HG03139 (cell line): ENCODE data around the gene SLC27A3.
A peak's percentile ranks its signal among the peaks of the same experiment; 100 is the strongest.
"Not testable (repeated sequence)": the region's sequence is repeated elsewhere in the genome, so short reads cannot be mapped to it uniquely, and the experiment has no call there.

Experiments
- ATAC-seq: cut with Tn5 transposase; IDR thresholded peaks from one replicate; pipeline ENCODE4 v1.9.1; 2021; ENCODE audit not compliant: unreplicated experiment

The SLC27A3 gene

GRCh38 chr1:153760440-153760839 is 14.8 kb upstream of the SLC27A3 start:
- no peak for ATAC-seq

GRCh38 chr1:153763365-153764225 is 11.6 kb upstream of the SLC27A3 start:
- no peak for ATAC-seq

- no peak for ATAC-seq
Measured at GRCh38 chr1:153764310-153764709, 10.9 kb upstream of the SLC27A3 start.

GRCh38 chr1:153766663-153767062 is 8.5 kb upstream of the SLC27A3 start:
- not testable (repeated sequence) for ATAC-seq

- no peak for ATAC-seq
Measured at GRCh38 chr1:153767519-153767918, 7.7 kb upstream of the SLC27A3 start.

- no peak for ATAC-seq
Measured at GRCh38 chr1:153768316-153769181, 6.7 kb upstream of the SLC27A3 start.

GRCh38 chr1:153769221-153769620 is 6.0 kb upstream of the SLC27A3 start:
- ATAC-seq, result no peak

GRCh38 chr1:153770797-153771196 is 4.4 kb upstream of the SLC27A3 start:
- no peak for ATAC-seq

GRCh38 chr1:153771261-153771660 is 3.9 kb upstream of the SLC27A3 start:
- ATAC-seq, result no peak

GRCh38 chr1:153771841-153772593 is 3.2 kb upstream of the SLC27A3 start:
- ATAC-seq, result no peak

GRCh38 chr1:153773096-153773921 is 1.9 kb upstream of the SLC27A3 start:
- ATAC-seq, result no peak

GRCh38 chr1:153774026-153774595 is 1.1 kb upstream of the SLC27A3 start:
- ATAC-seq, result no peak

GRCh38 chr1:153775458-153776327 is 486 bp downstream of the SLC27A3 start:
- peak; percentile 41 for ATAC-seq

- ATAC-seq, result no peak
Measured at GRCh38 chr1:153776352-153776751, 1.1 kb downstream of the SLC27A3 start.

- ATAC-seq, result no peak
Measured at GRCh38 chr1:153776845-153777370, 1.7 kb downstream of the SLC27A3 start.

GRCh38 chr1:153777648-153778047 is 2.4 kb downstream of the SLC27A3 start:
- no peak for ATAC-seq

GRCh38 chr1:153778051-153778823 is 3.0 kb downstream of the SLC27A3 start:
- no peak for ATAC-seq
